Thymus (tissue), 11 donors: ENCODE results near the gene ELMO3. TPM values are rescaled to one million over a fixed set of nuclear protein-coding genes. Genes with fewer than 3 reads are reported as not detected.

Source experiments
- DNase-seq, 9 donors: peaks; one replicate each; pipeline ENCODE4 v3.0.0-alpha.2; 2013; ENCODE audit warnings: low spot score in 9 of 9, low read depth in 6 of 9, missing footprints in 1 of 9
- H3K27ac ChIP-seq, 2 donors: one replicate each; pipeline ENCODE4 v1.5.1; 2013; ENCODE audit warnings: control low read depth in 1 of 2, low read depth in 1 of 2, low read length in 1 of 2, mild to moderate bottlenecking in 1 of 2, moderate library complexity in 1 of 2
- H3K27me3 ChIP-seq, 2 donors: one replicate each; pipeline ENCODE4 v1.5.1; 2013; ENCODE audit warnings: low read length in 1 of 2; ENCODE audit not compliant: control insufficient read depth in 2 of 2, insufficient read depth in 1 of 2
- H3K36me3 ChIP-seq, 2 donors: one replicate each; pipeline ENCODE4 v1.5.1; 2013; ENCODE audit warnings: low read length in 1 of 2, mild to moderate bottlenecking in 1 of 2, moderate library complexity in 1 of 2; ENCODE audit not compliant: control insufficient read depth in 2 of 2, insufficient read depth in 2 of 2
- H3K4me1 ChIP-seq, 2 donors: one replicate each; pipeline ENCODE4 v1.5.1; 2013; ENCODE audit warnings: low read length in 2 of 2; ENCODE audit not compliant: control insufficient read depth in 2 of 2, insufficient read depth in 2 of 2
- H3K4me3 ChIP-seq, 2 donors: one replicate each; pipeline ENCODE4 v1.5.1; 2013; ENCODE audit warnings: low read length in 2 of 2, control low read depth in 1 of 2, mild to moderate bottlenecking in 1 of 2
- H3K9me3 ChIP-seq, 2 donors: one replicate each; pipeline ENCODE4 v1.5.1; 2013; ENCODE audit warnings: low read length in 1 of 2, mild to moderate bottlenecking in 1 of 2; ENCODE audit not compliant: control insufficient read depth in 2 of 2, insufficient read depth in 1 of 2
- WGBS: extraction: QIAGEN DNeasy Blood & Tissue Kit; methylation state at CpG from one replicate; pipeline ENCODE4 v1.1.7; 2013; 5-methylcytosine and 5-hydroxymethylcytosine counted together
- polyA plus RNA-seq: library from polyadenylated mRNA; stranded (reverse); fragments of 200-250 nt; gene quantifications from one replicate; pipeline ENCODE4 v1.2.3, GENCODE V29; 2013
- total RNA-seq: library from RNA; stranded (reverse); fragments of 120-200 nt; gene quantifications from one replicate; pipeline ENCODE4 v1.2.4, GENCODE V29; 2013
- donor health status: healthy.

Gene ELMO3
- total and polyA plus RNA-seq, 2 donors = 2.3 to 15.3 TPM

GRCh38 chr16:67240506-67240905 lies 41.6 kb downstream of the ELMO3 start:
- peaks cover 17 to 27% of the 10 kb centered on the region in 2 donors for H3K36me3 ChIP-seq
- DNase-seq = no peak
- WGBS = 93% methylated on average over 4 of the region's 4 CpGs
- no peak overlapping the region for H3K4me3 ChIP-seq
- H3K9me3 ChIP-seq = peaks cover 0 to 1% of the 10 kb centered on the region in 2 donors
- peaks cover 4 to 20% of the 10 kb centered on the region in 2 donors for H3K4me1 ChIP-seq
- peaks cover 0 to 4% of the 10 kb centered on the region in 2 donors for H3K27me3 ChIP-seq
- no peak overlapping the region for H3K27ac ChIP-seq

GRCh38 chr16:67241008-67241900 lies 42.3 kb downstream of the ELMO3 start:
- no peak overlapping the region for H3K4me3 ChIP-seq
- peak overlapping the region in 1 of 2 donors; percentile 32 for H3K27ac ChIP-seq
- H3K27me3 ChIP-seq = peaks cover 0 to 11% of the 10 kb centered on the region in 2 donors
- DNase-seq = no peak
- H3K36me3 ChIP-seq = peaks cover 13 to 19% of the 10 kb centered on the region in 2 donors
- H3K4me1 ChIP-seq = peaks cover 4 to 27% of the 10 kb centered on the region in 2 donors
- WGBS = 94% methylated on average over 10 of the region's 10 CpGs
- H3K9me3 ChIP-seq = peaks cover 0 to 1% of the 10 kb centered on the region in 2 donors

DNA sequence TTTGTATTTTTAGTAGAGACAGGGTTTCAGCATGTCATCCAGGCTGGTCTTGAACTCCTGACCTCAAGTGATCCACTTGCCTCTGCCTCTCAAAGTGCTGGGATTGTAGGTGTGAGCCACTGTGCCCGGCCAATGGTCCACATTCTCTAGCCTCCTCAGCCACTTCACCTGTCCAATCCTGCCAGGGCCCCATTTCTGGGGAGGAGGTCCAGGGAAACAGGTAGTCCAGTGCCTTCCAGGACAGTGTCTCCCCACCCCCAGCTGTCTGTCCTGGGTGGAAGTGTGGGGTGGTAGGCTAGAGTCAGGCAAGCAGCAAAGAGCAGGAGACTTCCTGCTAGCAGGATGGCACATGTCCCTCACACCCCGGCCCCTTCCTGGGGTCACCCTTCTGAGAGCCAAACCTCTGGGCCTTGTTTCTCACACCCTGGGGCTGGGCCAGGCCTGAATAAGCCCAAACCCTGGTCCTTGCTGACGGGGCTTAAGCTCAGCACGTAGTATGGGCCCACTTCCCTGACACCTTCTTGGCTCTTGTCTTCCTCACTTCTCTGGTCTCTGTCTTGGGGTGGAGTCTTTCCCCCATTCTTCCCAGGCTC lies 43.3 kb downstream of the ELMO3 start:
- Histone ChIP-seq H3K4me1 (peaks cover 4 to 37% of the 10 kb centered on the region in 2 donors), H3K27me3 (peaks cover 0 to 21% of the 10 kb centered on the region in 2 donors), H3K36me3 (peaks cover 8 to 10% of the 10 kb centered on the region in 2 donors), H3K27ac (no peak overlapping the region), H3K9me3 (peaks cover 0 to 4% of the 10 kb centered on the region in 2 donors), H3K4me3 (no peak overlapping the region)
- 95% methylated on average over 4 of the region's 4 CpGs for WGBS
- no peak for DNase-seq

GRCh38 chr16:67243481-67243880 lies 44.5 kb downstream of the ELMO3 start:
- H3K27ac ChIP-seq = no peak overlapping the region
- peaks cover 0 to 4% of the 10 kb centered on the region in 2 donors for H3K36me3 ChIP-seq
- 97% methylated on average over 4 of the region's 4 CpGs for WGBS
- peaks cover 0 to 9% of the 10 kb centered on the region in 2 donors for H3K9me3 ChIP-seq
- no peak for DNase-seq
- H3K27me3 ChIP-seq = peaks cover 0 to 33% of the 10 kb centered on the region in 2 donors
- H3K4me1 ChIP-seq = peaks cover 12 to 49% of the 10 kb centered on the region in 2 donors
- no peak overlapping the region for H3K4me3 ChIP-seq

DNA sequence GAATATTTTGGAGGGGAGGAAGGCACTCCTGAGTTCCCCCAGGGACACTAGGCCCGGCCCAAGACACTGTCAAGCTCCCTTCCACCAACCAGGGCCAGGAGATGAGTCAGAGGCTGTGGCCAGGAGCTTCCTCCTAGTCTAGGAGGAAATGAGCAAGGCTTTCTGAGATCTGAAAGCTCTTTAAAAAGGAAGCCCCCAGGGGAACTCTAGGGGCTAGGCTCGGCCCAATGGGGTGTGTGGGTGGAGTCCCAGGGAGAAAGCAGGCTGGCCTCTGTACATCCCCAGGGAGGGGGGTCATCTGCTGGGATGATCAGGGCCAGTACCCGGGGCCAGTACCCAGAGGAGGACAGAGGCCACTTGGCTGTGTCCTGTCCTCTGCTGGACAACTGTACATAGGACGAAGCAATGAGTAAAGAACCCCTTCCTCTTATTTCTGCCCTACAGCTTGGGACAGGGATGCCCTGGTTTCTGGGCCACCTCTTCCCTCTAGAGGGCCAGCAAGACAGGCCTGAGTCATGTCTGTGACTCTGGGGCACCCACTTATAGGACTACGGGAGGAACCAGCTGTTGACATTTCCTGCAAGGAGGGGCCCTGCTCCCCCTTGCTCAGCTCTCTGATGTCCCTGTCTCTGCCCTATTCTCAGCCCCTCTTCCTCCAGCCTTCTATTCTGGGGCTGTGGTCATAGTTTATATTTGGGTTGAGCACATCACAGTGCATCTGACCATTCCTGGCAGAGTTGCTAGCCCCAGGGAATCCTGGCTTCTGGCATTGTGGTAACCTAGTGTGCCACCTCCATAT lies 45.7 kb downstream of the ELMO3 start:
- DNase-seq = peak in 2 of 9 donors; percentile 40 to 69
- H3K4me1 ChIP-seq = peaks cover 20 to 58% of the 10 kb centered on the region in 2 donors
- peaks cover 10 to 44% of the 10 kb centered on the region in 2 donors for H3K27me3 ChIP-seq
- H3K9me3 ChIP-seq = peaks cover 0 to 12% of the 10 kb centered on the region in 2 donors
- H3K27ac ChIP-seq = peak overlapping the region; percentile 50 to 58
- H3K36me3 ChIP-seq = no peaks in the 10 kb centered on the region
- no peak overlapping the region for H3K4me3 ChIP-seq
- WGBS = 7% methylated on average over 5 of the region's 5 CpGs

GRCh38 chr16:67245186-67245585 lies 46.3 kb downstream of the ELMO3 start:
- Histone ChIP-seq H3K4me3 (no peak overlapping the region), H3K36me3 (no peaks in the 10 kb centered on the region), H3K27ac (peak overlapping the region in 1 of 2 donors; percentile 18), H3K9me3 (peaks cover 0 to 12% of the 10 kb centered on the region in 2 donors), H3K4me1 (peaks cover 20 to 58% of the 10 kb centered on the region in 2 donors), H3K27me3 (peaks cover 15 to 50% of the 10 kb centered on the region in 2 donors)
- no peak for DNase-seq
- 53% methylated on average over 4 of the region's 4 CpGs for WGBS

- WGBS = 62% methylated on average over 8 of the region's 8 CpGs
- Histone ChIP-seq H3K9me3 (peaks cover 0 to 12% of the 10 kb centered on the region in 2 donors), H3K4me1 (peaks cover 20 to 58% of the 10 kb centered on the region in 2 donors), H3K36me3 (no peaks in the 10 kb centered on the region), H3K4me3 (peak overlapping the region; percentile 64 to 66), H3K27me3 (peaks cover 15 to 55% of the 10 kb centered on the region in 2 donors), H3K27ac (no peak overlapping the region)
- no peak for DNase-seq
Observed at GRCh38 chr16:67245674-67246080, 46.7 kb downstream of the ELMO3 start.

DNA sequence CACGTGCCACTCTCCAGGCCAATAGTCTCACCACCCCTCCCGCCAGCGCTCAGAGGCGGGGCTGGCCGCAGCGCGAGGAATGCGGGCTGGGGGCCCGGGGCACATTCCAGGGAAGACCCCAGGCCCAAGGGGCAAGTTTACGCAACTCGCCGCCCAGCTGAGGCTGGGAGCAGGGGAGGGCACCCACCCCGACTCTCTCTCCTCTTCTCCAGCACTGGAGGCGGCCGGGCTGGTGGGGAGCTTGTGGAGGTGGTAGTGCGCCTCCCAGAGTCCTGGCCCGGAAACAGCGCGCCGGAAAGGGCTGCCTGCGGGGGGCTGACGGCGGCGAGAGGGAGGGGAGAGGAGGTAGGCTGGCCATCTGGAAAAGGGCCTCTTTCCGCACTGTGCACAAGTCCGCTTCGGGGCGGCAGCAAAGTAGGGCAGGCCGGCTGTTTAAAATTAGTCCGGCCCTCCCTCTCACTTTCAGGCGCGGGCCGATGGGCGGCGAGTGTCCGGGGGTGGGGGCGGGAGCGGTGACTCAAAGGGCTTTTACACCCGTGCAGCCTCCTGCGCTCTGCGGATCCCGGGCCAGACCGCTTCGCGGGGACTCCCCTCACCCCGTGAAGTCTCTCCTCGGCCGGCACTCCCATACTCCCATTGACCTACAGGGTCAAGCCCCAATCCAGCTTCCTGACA lies 47.3 kb downstream of the ELMO3 start:
- H3K4me3 ChIP-seq = peak overlapping the region; percentile 64 to 66
- peak overlapping the region; percentile 24 to 64 for H3K27ac ChIP-seq
- DNase-seq = peak in 3 of 9 donors; percentile 30 to 52 (median 40)
- H3K4me1 ChIP-seq = peaks cover 20 to 58% of the 10 kb centered on the region in 2 donors
- peaks cover 18 to 61% of the 10 kb centered on the region in 2 donors for H3K27me3 ChIP-seq
- 5% methylated on average over 48 of the region's 48 CpGs for WGBS
- H3K9me3 ChIP-seq = peaks cover 0 to 12% of the 10 kb centered on the region in 2 donors
- H3K36me3 ChIP-seq = no peaks in the 10 kb centered on the region
